SK-MEL-5 (cell line): ENCODE measurements around the gene GPR149. TPM values are rescaled to one million over a fixed set of nuclear protein-coding genes. Genes with fewer than 3 reads are reported as not detected.

Experiments used
- DNase-seq: peaks from one replicate; pipeline ENCODE4 v3.0.0-alpha.2; 2016; ENCODE audit warnings: low read depth, low spot score
- in situ Hi-C: cut with HindIII; loops from 2 replicates; pipeline ENCODE4 v1.10.0; 2016; ENCODE audit warnings: low sequenced_read_pairs, high pct_unique_total_duplicates, low pct_unique_long_range_greater_than_20kb
- small RNA-seq, 2 experiments: library from RNA; depleted of rRNA; stranded (forward); fragments of <200 nt; gene quantifications; one replicate each; pipeline ENCODE3, GENCODE V24; 2014
- total RNA-seq: library from RNA; depleted of rRNA; stranded (reverse); fragments of >200 nt; shearing (Covaris generic); gene quantifications from 2 replicates; pipeline ENCODE4 v1.2.3, GENCODE V29; 2014; rRNA removed

The GPR149 gene
- total RNA-seq, 1 experiment from 2014 or later: not detected

DNA sequence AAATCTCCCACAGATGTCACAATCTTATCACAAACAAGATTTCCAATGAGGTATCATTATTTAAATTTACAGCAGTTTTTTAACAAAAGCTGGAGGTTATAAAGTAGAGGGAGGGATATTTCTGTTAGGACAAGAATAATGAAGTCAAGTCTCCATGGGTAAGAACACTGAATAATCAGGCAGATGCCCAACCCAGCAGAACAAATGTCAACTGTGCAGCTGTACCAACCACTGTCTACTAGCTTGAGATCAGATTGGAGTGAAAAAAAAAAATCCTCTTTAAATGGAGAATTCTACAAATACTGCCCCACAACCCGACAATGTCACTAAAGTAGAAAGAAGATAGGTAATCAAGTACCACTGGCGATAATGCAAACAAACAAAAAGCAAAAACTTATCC is 136.0 kb downstream of the GPR149 start:
- no peak for DNase-seq
- in situ Hi-C loops: no loop called here

DNA sequence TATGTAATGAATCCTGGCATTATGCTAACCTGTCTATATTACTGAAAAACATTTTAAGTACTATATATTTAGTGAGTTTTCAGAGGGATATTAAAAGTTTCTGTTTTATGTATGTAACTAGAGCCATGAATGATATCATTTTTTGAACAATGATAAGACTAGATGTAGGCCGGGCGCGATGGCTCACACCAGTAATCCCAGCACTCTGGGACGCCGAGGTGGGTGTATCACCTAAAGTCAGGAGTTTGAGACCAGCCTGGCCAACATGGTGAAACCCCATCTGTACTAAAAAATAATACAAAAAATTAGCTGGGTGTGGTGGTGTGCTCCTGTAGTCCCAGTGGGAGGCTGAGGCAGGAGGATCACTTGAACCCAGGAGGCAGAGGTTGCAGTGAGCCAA is 139.8 kb downstream of the GPR149 start:
- in situ Hi-C loops: no loop called here
- DNase-seq: no peak

Small RNA genes lying within 50 kb of the gene (small RNA-seq; reads per million reads assigned to genes)
- gene RF01210: 0 to 0.08 reads per million in 2 experiments

Other genes starting within 250 kb of the GPR149 start
- 48.6 and 51.6 TPM in 2 replicates for gene DHX36, start 105.7 kb downstream of the GPR149 start, total RNA-seq